ENCODE measurements around the gene ALLC.

DNA sequence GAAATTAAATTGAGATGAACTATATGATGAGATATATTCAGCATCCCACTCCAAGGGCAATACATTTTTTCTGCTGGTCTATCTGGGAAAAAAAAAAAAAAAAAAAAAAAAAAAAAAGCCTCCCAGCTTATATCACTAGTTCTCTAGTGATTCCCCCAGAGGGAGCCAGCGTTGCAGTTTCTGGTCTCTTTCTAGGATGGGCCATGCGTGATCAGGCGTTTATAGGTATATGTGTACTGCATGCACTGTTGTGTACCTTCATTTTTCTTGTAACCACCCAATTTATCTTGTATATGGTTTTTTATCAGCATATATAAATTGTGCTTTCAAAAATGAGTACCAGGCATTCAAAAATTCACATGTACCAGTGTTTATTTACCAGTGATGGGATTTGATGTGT lies 80.5 kb downstream of the ALLC start:
- TF ChIP-seq, protein P1, sequence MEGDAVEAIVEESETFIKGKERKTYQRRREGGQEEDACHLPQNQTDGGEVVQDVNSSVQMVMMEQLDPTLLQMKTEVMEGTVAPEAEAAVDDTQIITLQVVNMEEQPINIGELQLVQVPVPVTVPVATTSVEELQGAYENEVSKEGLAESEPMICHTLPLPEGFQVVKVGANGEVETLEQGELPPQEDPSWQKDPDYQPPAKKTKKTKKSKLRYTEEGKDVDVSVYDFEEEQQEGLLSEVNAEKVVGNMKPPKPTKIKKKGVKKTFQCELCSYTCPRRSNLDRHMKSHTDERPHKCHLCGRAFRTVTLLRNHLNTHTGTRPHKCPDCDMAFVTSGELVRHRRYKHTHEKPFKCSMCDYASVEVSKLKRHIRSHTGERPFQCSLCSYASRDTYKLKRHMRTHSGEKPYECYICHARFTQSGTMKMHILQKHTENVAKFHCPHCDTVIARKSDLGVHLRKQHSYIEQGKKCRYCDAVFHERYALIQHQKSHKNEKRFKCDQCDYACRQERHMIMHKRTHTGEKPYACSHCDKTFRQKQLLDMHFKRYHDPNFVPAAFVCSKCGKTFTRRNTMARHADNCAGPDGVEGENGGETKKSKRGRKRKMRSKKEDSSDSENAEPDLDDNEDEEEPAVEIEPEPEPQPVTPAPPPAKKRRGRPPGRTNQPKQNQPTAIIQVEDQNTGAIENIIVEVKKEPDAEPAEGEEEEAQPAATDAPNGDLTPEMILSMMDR (IDR thresholded peaks at IDR 0.05) = no peak
- TF ChIP-seq POLR2A (IDR thresholded peaks at IDR 0.05) = no peak

Measured in testis (tissue), 2 donors.